B cell (primary cell): ENCODE measurements around the gene ANKLE2. TPM values are rescaled to one million over a fixed set of nuclear protein-coding genes. Genes with fewer than 3 reads are reported as not detected.

Experiments used
- ATAC-seq: fragments of 200-7000 bp; cut with Tn5 transposase; one replicate; pipeline ENCODE4 v1.10.0; 2021; ENCODE audit warnings: low read depth, mild to moderate bottlenecking, moderate number of reproducible peaks, moderate library complexity
- CTCF ChIA-PET: fragments of 350-600 bp; sonication (Branson Sonifier 250); formaldehyde crosslinking; loops from one replicate; lab custom pipeline; 2021; ENCODE audit warnings: antibody characterized with exemption, inconsistent platforms; lab: Charles Lee
- POLR2A ChIA-PET: fragments of 350-600 bp; sonication (Branson Sonifier 250); formaldehyde crosslinking; loops from one replicate; lab custom pipeline; 2021; ENCODE audit warnings: antibody characterized with exemption; lab: Charles Lee
- DNase-seq: peaks from one replicate; pipeline ENCODE4 v3.0.0; 2013
- H2AFZ ChIP-seq: 2 replicates; pipeline ENCODE4 v1.6.1; 2012; ENCODE audit warnings: mild to moderate bottlenecking, low read depth, low read length; ENCODE audit not compliant: insufficient read depth, poor library complexity, severe bottlenecking
- H3K27ac ChIP-seq, 2 donors: 1 replicate in 1 of 2; 2 replicates in 1 of 2; pipeline ENCODE4 v1.5.1; 2012 to 2013; ENCODE audit warnings: low read length in 2 of 2, mild to moderate bottlenecking in 2 of 2, moderate library complexity in 1 of 2
- H3K27me3 ChIP-seq, 4 experiments: fragments of 200-600 bp in 1 of 4; sonication (generic) in 1 of 4; replicated peaks in 1 of 4; 1 replicate in 2 of 4; 2 replicates in 2 of 4; pipeline versions ENCODE4 v1.6.1 to v1.7.0; 2013 to 2016; ENCODE audit warnings: low read length in 3 of 4, mild to moderate bottlenecking in 2 of 4, mixed read lengths in 1 of 4, moderate library complexity in 1 of 4; ENCODE audit not compliant: insufficient read depth in 4 of 4, control insufficient read depth in 3 of 4; ENCODE audit errors: control extremely low read depth in 1 of 4
- H3K36me3 ChIP-seq, 2 experiments: replicated peaks in 1 of 2; 1 replicate in 1 of 2; 2 replicates in 1 of 2; pipeline versions ENCODE4 v1.6.1 to v1.7.1; 2013; ENCODE audit warnings: low read length in 1 of 2; ENCODE audit not compliant: insufficient read depth in 2 of 2, control insufficient read depth in 1 of 2; ENCODE audit errors: control extremely low read depth in 1 of 2, extremely low read depth in 1 of 2
- H3K4me1 ChIP-seq, 2 donors: fragments of 200-600 bp in 1 of 2; sonication (generic) in 1 of 2; 1 replicate in 1 of 2; 2 replicates in 1 of 2; pipeline versions ENCODE4 v1.5.1 to v1.6.1; 2013 to 2017; ENCODE audit warnings: low read length in 2 of 2; ENCODE audit not compliant: control insufficient read depth in 2 of 2, insufficient read depth in 2 of 2
- H3K4me2 ChIP-seq: replicated peaks from 2 replicates; pipeline ENCODE3; 2012; ENCODE audit warnings: mild to moderate bottlenecking, low read depth, low read length; ENCODE audit not compliant: poor library complexity, severe bottlenecking
- H3K4me3 ChIP-seq, 5 experiments: fragments of 200-600 bp in 1 of 5; sonication (generic) in 1 of 5; 1 replicate in 3 of 5; 2 replicates in 2 of 5; pipeline versions ENCODE4 v1.5.1 to v1.7.0; 2011 to 2016; ENCODE audit warnings: low read length in 4 of 5, mild to moderate bottlenecking in 4 of 5, low read depth in 2 of 5, control low read depth in 1 of 5, moderate library complexity in 1 of 5; ENCODE audit not compliant: insufficient read depth in 1 of 5; ENCODE audit errors: control extremely low read depth in 1 of 5, extremely low read depth in 1 of 5
- H3K79me2 ChIP-seq: fragments of 200-600 bp; sonication (generic); one replicate; pipeline ENCODE4 v1.6.0; 2016; ENCODE audit warnings: low read length; ENCODE audit not compliant: control insufficient read depth, insufficient read depth
- H3K9ac ChIP-seq: fragments of 200-600 bp; sonication (generic); 2 replicates; pipeline ENCODE4 v1.6.1; 2017; ENCODE audit warnings: mild to moderate bottlenecking, low read length, moderate library complexity
- H3K9me3 ChIP-seq, 3 donors: one replicate each; pipeline versions ENCODE4 v1.6.1 to v1.7.1; 2013; ENCODE audit warnings: low read length in 2 of 3; ENCODE audit not compliant: control insufficient read depth in 2 of 3, insufficient read depth in 1 of 3; ENCODE audit errors: control extremely low read depth in 1 of 3
- H4K20me1 ChIP-seq: 2 replicates; pipeline ENCODE4 v1.6.0; 2012; ENCODE audit warnings: mild to moderate bottlenecking, low read length; ENCODE audit not compliant: insufficient read depth, control insufficient read depth, poor library complexity, severe bottlenecking
- H3K27ac Mint-ChIP-seq: one replicate; pipeline ENCODE4 v1.8.0; 2021; ENCODE audit warnings: mixed read lengths
- H3K27me3 Mint-ChIP-seq: one replicate; pipeline ENCODE4 v1.8.0; 2021; ENCODE audit warnings: mixed read lengths
- H3K4me1 Mint-ChIP-seq: one replicate; pipeline ENCODE4 v1.8.0; 2021; ENCODE audit warnings: mixed read lengths
- H3K4me3 Mint-ChIP-seq: one replicate; pipeline ENCODE4 v1.8.0; 2021; ENCODE audit warnings: mixed read lengths
- H3K9me3 Mint-ChIP-seq: one replicate; pipeline ENCODE4 v1.8.0; 2022; ENCODE audit warnings: mixed read lengths; ENCODE audit not compliant: insufficient read depth
- EZH2 ChIP-seq: IDR thresholded peaks from 2 replicates; pipeline ENCODE4 v1.6.1; 2012; ENCODE audit warnings: borderline replicate concordance, low read depth, mild to moderate bottlenecking, moderate library complexity, low read length; ENCODE audit not compliant: insufficient read depth, poor library complexity, severe bottlenecking
- WGBS: methylation state at CpG from one replicate; pipeline ENCODE4 v1.1.5; 2013; ENCODE audit warnings: missing lambda C conversion rate; ENCODE audit not compliant: insufficient coverage; 5-methylcytosine and 5-hydroxymethylcytosine counted together
- intact Hi-C: fragments of 100-400 bp; cut with micrococcal nuclease; formaldehyde crosslinking; loops from one replicate; pipeline ENCODE4 v1.10.0; 2022
- polyA plus RNA-seq: library from polyadenylated mRNA; depleted of rRNA; stranded (reverse); fragments of >200 nt; gene quantifications from 2 replicates; pipeline ENCODE4 v1.2.3, GENCODE V29; 2012
- total RNA-seq, 2 donors: library from RNA; stranded (reverse); fragments of 120-200 nt in 1 of 2; gene quantifications; 1 replicate in 1 of 2; 2 replicates in 1 of 2; pipeline versions ENCODE4 v1.2.3 to v1.2.4, GENCODE V29; 2013 to 2022
- TF ChIP-seq, protein P1 (sequence below): fragments of 200-600 bp; IDR thresholded peaks from one replicate; pipeline ENCODE4 v1.8.0; 2022; ENCODE audit warnings: antibody characterized with exemption, mild to moderate bottlenecking

Gene ANKLE2
- total and polyA plus RNA-seq, 2 donors (not counting 1 experiment from before 2014, with no cell fraction given) = 105 to 148 TPM

DNA sequence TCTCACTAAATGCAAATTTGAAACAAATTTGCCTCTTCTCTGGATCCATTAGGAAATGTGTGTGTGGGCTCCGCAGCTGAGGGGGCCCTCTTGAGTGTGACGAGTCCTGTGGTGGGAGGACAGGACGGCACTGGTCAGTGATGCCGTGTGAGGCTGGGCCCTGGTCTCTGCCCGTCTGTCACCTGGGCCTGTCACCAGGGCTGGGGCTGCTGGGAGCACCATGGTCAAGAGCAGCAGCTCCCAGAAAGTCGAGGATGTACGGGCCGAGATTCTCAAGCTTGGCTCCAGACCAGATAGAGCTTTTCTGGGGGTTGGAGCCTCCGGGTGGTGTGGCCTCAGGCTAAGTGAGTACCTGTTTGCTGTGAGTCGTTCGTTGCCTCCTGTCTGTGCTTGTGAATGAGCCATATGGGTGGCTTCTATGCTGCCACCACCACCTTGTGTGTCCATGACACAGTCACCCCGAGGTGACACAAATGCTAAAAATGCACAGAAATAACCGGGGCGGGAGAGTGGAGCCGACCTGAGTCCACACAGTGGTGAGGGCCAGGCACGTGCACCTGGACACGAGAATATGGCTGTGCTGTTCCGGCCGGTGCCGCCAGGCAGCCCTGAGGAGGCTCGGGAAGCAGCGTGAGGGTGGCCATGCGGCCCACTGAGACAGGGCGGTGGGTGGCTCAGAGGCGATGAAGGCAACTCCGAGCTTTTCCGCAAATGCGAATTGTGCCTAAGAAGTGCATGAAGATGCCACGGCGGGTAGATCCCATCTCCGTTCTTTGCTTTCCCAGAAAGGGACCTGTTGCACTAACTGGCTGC is 42.3 kb downstream of the ANKLE2 start:
- Histone ChIP-seq H3K36me3 (peaks cover 2 to 64% of the 10 kb centered on the region in 2 experiments), H3K4me1 (no peaks in the 10 kb centered on the region), H2AFZ (no peak overlapping the region), H3K4me2 (no peak overlapping the region), H3K79me2 (peaks cover 27% of the 10 kb centered on the region), H3K9ac (no peak overlapping the region), H3K9me3 (no peaks in the 10 kb centered on the region), H3K27me3 (no peaks in the 10 kb centered on the region), H4K20me1 (peaks cover 47% of the 10 kb centered on the region), H3K27ac (no peak overlapping the region), H3K4me3 (no peak overlapping the region)
- POLR2A ChIA-PET = no interaction called here
- intact Hi-C loops = no loop called here
- Mint-ChIP-seq H3K27ac (no peak overlapping the region), H3K4me1 (no peaks in the 10 kb centered on the region), H3K9me3 (no peaks in the 10 kb centered on the region), H3K4me3 (no peak overlapping the region), H3K27me3 (no peaks in the 10 kb centered on the region)
- TF ChIP-seq EZH2 = no peak
- TF ChIP-seq, protein P1, sequence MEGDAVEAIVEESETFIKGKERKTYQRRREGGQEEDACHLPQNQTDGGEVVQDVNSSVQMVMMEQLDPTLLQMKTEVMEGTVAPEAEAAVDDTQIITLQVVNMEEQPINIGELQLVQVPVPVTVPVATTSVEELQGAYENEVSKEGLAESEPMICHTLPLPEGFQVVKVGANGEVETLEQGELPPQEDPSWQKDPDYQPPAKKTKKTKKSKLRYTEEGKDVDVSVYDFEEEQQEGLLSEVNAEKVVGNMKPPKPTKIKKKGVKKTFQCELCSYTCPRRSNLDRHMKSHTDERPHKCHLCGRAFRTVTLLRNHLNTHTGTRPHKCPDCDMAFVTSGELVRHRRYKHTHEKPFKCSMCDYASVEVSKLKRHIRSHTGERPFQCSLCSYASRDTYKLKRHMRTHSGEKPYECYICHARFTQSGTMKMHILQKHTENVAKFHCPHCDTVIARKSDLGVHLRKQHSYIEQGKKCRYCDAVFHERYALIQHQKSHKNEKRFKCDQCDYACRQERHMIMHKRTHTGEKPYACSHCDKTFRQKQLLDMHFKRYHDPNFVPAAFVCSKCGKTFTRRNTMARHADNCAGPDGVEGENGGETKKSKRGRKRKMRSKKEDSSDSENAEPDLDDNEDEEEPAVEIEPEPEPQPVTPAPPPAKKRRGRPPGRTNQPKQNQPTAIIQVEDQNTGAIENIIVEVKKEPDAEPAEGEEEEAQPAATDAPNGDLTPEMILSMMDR = no peak
- ATAC-seq (no peak), DNase-seq (no peak)
- 96% methylated on average over 31 of the region's 31 CpGs for WGBS
- CTCF ChIA-PET = no interaction called here

DNA sequence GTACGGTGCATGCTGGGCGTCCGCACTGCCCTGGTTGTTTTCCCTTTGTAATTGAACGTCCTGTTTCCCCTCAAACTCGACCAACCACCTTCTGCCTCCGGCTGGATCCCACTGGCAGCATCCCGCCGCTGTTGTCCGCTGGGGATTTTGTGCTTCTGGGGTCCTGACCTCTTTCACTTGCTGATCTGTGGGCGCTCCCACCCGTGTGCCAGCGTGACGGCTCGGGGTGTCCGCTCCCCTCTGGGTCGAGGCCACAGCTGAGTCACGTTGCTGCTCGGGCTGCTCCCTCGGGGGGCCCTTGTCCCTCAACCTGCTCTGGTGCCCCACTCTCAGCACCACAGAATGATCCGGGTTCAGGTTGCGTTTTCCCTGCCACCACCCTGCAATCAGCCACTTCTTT is 43.0 kb downstream of the ANKLE2 start:
- Histone ChIP-seq H3K79me2 (peaks cover 29% of the 10 kb centered on the region), H3K4me2 (no peak overlapping the region), H3K27ac (no peak overlapping the region), H4K20me1 (peaks cover 51% of the 10 kb centered on the region), H3K27me3 (no peaks in the 10 kb centered on the region), H2AFZ (no peak overlapping the region), H3K4me3 (no peak overlapping the region), H3K4me1 (no peaks in the 10 kb centered on the region), H3K36me3 (peaks cover 2 to 60% of the 10 kb centered on the region in 2 experiments), H3K9me3 (no peaks in the 10 kb centered on the region), H3K9ac (no peak overlapping the region)
- no peak for DNase-seq
- intact Hi-C loops = no loop called here
- CTCF ChIA-PET = no interaction called here
- POLR2A ChIA-PET = no interaction called here
- TF ChIP-seq, protein P1 = no peak
- no peak for TF ChIP-seq EZH2
- 93% methylated on average over 18 of the region's 21 CpGs for whole genome bisulfite sequencing
- no peaks in the 10 kb centered on the region for H3K4me1 Mint-ChIP-seq
- H3K9me3 Mint-ChIP-seq = no peaks in the 10 kb centered on the region
- no peaks in the 10 kb centered on the region for H3K27me3 Mint-ChIP-seq
- no peak overlapping the region for H3K4me3 Mint-ChIP-seq
- no peak for ATAC-seq
- H3K27ac Mint-ChIP-seq = no peak overlapping the region
